Activated naive CD8-positive, alpha-beta T cell treated with anti-CD3 and anti-CD28 coated beads, Interleukin-2, amount 10 ng/mL, durations not matched to agents 7 days and 5 days (primary cell): ENCODE data around the gene CHDH. TPM values are rescaled to one million over a fixed set of nuclear protein-coding genes. Genes with fewer than 3 reads are reported as not detected.

Experiments used
- ATAC-seq: fragments of 150-1000 bp; cut with Tn5 transposase; one replicate; pipeline ENCODE4 v1.10.0; 2021; ENCODE audit warnings: low read depth, moderate library complexity
- POLR2A ChIA-PET: fragments of 350-600 bp; sonication (Branson Sonifier 250); formaldehyde crosslinking; loops from one replicate; lab custom pipeline; 2021; ENCODE audit warnings: antibody characterized with exemption; lab: Charles Lee
- DNase-seq: peaks from one replicate; pipeline ENCODE4 v3.0.0; 2021
- H3K27ac Mint-ChIP-seq: one replicate; pipeline ENCODE4 v1.8.0; 2022; ENCODE audit warnings: mild to moderate bottlenecking, mixed read lengths
- H3K27me3 Mint-ChIP-seq: one replicate; pipeline ENCODE4 v1.8.0; 2022; ENCODE audit warnings: mild to moderate bottlenecking, moderate library complexity, mixed read lengths
- H3K36me3 Mint-ChIP-seq: one replicate; pipeline ENCODE4 v1.8.0; 2021; ENCODE audit warnings: mild to moderate bottlenecking, mixed read lengths
- H3K4me1 Mint-ChIP-seq: one replicate; pipeline ENCODE4 v1.8.0; 2021; ENCODE audit warnings: mixed read lengths
- H3K4me3 Mint-ChIP-seq: one replicate; pipeline ENCODE4 v1.8.0; 2022; ENCODE audit warnings: mild to moderate bottlenecking, moderate library complexity, mixed read lengths
- H3K9me3 Mint-ChIP-seq: one replicate; pipeline ENCODE4 v1.8.0; 2021; ENCODE audit warnings: mixed read lengths
- total RNA-seq, 2 experiments: library from RNA; stranded (reverse); gene quantifications; one replicate each; pipeline ENCODE4 v1.2.3, GENCODE V29; 2021

Gene CHDH
- total RNA-seq, 2 experiments from 2014 or later = 0.11 to 0.17 TPM

DNA sequence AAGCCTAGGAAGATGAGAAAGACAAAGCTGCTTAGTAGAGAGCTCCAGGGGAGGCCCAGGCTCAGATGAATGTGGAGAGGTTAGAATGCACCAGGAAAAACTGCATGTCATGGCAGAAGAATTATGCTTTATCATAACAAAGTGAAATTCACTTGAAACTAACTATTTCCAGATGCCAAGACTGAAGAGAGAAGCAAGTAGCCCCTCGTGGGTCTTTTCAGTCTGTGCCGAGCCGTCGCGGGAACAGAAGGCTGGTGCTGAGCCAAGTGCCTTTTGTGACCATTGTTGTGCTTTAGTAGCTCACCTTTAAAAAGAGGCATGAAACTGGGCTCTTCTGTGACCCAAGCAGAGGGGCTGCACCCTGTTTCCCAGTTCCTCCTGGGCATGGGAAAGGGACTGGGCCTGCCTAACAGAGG lies 73.2 kb downstream of the CHDH start:
- peaks cover 9% of the 10 kb centered on the region for H3K27me3 Mint-ChIP-seq
- DNase-seq = no peak
- H3K9me3 Mint-ChIP-seq = no peaks in the 10 kb centered on the region
- H3K4me1 Mint-ChIP-seq = peaks cover 4% of the 10 kb centered on the region
- ATAC-seq = no peak
- H3K36me3 Mint-ChIP-seq = no peaks in the 10 kb centered on the region
- POLR2A ChIA-PET = no interaction called here
- no peak overlapping the region for H3K27ac Mint-ChIP-seq
- H3K4me3 Mint-ChIP-seq = no peak overlapping the region

DNA sequence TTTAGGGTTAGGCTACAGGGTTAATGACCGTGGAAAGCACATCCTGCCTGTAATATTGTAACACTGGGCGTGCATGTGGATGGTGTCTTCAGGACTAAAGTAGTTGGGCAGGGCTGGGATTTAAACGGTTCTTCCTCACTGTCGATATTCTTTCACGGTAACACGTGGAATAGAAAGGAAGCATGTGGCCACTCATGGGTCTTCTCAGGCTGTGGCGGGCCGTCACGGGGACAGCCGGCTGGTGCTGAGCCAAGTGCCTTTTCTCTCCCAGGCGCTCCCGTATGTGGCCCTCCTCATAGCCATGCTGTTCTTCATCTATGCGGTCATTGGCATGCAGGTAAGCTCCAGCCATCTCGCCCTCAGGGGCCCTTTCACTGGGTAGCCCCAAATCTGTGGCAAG lies 73.7 kb downstream of the CHDH start:
- peaks cover 9% of the 10 kb centered on the region for H3K27me3 Mint-ChIP-seq
- POLR2A ChIA-PET = no interaction called here
- peaks cover 4% of the 10 kb centered on the region for H3K4me1 Mint-ChIP-seq
- no peak for ATAC-seq
- H3K9me3 Mint-ChIP-seq = no peaks in the 10 kb centered on the region
- DNase-seq = no peak
- no peak overlapping the region for H3K27ac Mint-ChIP-seq
- H3K36me3 Mint-ChIP-seq = no peaks in the 10 kb centered on the region
- H3K4me3 Mint-ChIP-seq = no peak overlapping the region

DNA sequence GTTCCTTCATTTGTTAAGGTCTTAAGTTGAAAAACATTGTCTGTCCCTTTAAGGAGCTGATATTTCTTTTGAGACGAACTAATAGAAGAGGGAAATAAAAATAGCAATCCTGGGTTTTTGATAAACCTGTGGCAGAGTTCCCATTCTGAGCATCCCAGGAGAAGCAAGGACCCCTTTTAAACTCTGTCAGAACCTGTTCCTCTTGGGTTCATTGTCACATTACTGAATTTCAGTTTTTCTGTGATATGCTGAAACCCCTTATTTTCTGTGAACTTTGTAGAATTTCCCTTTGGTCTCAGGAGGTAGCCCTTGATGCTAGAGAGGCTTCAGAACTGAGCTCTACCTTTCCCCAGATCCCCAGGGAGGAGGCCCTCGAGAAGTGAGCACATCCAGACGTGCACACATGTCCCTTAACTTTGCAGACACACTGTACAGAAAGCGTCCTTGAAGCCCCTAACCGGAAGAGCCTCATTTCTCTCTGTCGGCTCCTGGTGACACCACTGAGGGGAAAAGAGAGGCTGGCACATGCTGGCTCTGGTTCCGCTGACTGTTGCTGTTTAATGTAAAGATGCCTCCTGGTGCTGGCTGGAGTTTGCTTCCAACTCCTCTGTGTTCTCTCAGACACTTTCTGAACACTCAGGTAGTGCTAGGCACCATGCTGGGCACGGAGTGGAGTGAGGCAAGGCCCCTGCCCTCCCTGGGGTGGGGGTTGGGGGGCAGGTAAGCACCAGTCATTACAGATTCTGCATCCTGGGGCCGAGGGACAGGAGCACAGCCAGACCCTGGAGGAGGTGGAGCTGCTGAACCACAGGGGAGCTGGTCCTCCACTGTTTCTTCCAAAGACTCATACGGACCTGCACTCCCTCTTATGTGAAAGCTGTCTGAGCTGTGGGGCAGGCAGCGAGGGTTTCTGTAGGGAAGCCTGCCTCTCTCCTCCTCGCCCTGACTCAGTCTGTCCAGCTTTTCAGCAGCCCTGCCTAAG lies 77.5 kb downstream of the CHDH start:
- POLR2A ChIA-PET = no interaction called here
- DNase-seq = no peak
- no peak for ATAC-seq
- Mint-ChIP-seq H3K27me3 (peaks cover 8% of the 10 kb centered on the region), H3K36me3 (no peaks in the 10 kb centered on the region), H3K4me1 (no peaks in the 10 kb centered on the region), H3K9me3 (no peaks in the 10 kb centered on the region), H3K4me3 (no peak overlapping the region), H3K27ac (no peak overlapping the region)

DNA sequence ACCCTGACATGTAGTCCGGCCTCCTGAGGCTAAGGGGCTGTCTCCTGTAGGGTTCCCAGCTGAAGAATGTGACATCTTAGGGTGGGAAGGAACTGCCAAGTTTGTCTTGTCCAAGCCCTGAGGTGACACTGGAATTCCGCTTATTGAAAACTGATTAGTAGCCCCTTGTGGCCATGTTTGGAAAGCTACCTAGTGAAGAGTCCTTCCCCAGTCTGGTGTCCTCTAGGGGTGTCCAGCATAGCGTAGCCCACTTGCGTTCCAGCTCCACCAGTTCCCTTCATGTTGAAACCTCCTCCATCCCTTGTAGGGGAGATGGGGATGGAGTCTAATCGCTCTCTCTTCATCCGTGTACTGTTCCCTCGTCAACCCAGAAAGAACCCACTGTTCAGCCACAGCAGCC lies 79.5 kb downstream of the CHDH start:
- POLR2A ChIA-PET = no interaction called here
- Mint-ChIP-seq H3K36me3 (no peaks in the 10 kb centered on the region), H3K27ac (no peak overlapping the region), H3K9me3 (no peaks in the 10 kb centered on the region), H3K4me1 (no peaks in the 10 kb centered on the region), H3K4me3 (no peak overlapping the region), H3K27me3 (peaks cover 8% of the 10 kb centered on the region)
- no peak for ATAC-seq
- DNase-seq = no peak

DNA sequence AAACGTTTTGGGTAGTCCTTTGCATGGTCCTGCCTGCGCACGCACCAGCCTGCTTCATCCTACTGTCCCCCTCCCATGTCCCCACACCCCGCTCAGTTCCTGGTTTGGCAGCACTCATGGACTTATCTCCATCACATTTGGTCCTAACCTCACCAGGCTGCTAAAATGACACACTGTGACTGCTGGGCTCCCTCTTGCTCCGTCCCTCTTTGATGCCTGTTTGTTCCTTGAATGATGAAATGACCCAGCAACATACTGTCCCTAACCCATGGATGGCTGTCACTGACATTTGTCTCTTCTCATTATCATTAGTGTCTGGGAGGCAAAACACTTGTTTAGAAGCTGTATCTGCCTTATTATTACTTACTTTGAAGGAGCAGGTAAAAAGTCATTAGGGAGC lies 80.5 kb downstream of the CHDH start:
- POLR2A ChIA-PET = no interaction called here
- ATAC-seq (no peak), DNase-seq (no peak)
- Mint-ChIP-seq H3K4me3 (no peak overlapping the region), H3K9me3 (no peaks in the 10 kb centered on the region), H3K27me3 (peaks cover 4% of the 10 kb centered on the region), H3K36me3 (no peaks in the 10 kb centered on the region), H3K4me1 (no peaks in the 10 kb centered on the region), H3K27ac (no peak overlapping the region)

DNA sequence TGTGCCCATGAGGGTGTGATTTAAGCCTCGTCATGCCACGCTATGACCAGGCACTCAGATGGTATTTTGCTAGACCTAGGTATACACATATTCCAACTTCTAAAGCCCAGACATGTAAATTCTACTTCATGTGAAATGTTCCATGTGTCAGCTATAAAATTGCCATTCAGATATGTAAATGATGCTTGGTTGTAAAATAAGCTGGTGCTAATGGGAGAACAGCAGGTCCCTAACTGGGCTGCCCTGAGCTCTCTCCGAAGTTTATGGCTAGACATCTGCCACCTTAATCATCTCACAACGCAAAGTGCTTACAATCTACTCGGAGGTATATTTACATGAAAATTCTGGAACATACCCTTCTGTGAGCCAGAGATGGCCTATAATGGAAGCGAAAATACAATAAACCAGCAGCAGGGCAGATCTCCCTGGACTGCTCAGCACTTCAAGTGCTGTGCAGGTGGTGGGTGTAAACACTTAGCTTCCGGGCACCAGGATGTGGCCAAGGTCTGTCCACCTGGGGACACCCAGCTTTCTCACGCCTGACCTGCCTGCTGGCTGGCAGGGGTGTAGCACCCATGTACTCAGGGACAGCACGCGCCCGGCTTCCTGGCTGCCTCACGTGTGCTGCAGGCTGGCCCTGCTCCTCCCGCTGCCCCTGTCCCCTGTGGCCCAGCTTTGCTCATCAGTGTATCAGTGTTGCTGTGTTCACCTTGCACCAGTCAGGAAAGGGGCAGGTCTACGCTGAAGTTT lies 82.0 kb downstream of the CHDH start:
- H3K9me3 Mint-ChIP-seq = no peaks in the 10 kb centered on the region
- H3K36me3 Mint-ChIP-seq = no peaks in the 10 kb centered on the region
- no peak overlapping the region for H3K4me3 Mint-ChIP-seq
- DNase-seq = no peak
- ATAC-seq = no peak
- no peaks in the 10 kb centered on the region for H3K4me1 Mint-ChIP-seq
- POLR2A ChIA-PET = no interaction called here
- no peaks in the 10 kb centered on the region for H3K27me3 Mint-ChIP-seq
- no peak overlapping the region for H3K27ac Mint-ChIP-seq

DNA sequence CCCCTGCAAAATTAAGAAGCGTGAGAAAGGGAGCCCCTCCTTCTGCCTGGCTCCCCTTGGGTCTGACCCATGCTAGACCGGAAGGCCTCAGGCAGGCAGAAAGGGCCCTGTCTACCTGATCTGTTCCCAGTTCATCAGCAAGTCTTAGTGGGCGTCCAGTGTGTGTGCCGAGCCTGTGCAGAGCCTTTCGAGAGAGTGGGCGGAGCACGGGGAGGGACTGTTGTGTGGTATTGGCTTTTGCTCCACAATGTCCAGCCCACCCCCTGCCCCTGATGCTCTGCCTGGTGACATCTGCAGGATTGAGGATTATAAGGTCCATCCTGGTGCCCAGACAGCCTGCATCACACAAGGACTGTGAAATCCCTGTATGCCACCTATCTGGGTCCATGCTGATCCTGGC lies 82.9 kb downstream of the CHDH start:
- Mint-ChIP-seq H3K4me1 (no peaks in the 10 kb centered on the region), H3K27ac (no peak overlapping the region), H3K36me3 (no peaks in the 10 kb centered on the region), H3K27me3 (peaks cover 3% of the 10 kb centered on the region), H3K4me3 (no peak overlapping the region), H3K9me3 (no peaks in the 10 kb centered on the region)
- DNase-seq (no peak), ATAC-seq (no peak)
- POLR2A ChIA-PET = no interaction called here

Other genes with a start within 250 kb of the CHDH start
- under 1 TPM; 0.31 to 0.42 TPM for gene IL17RB, start 149 bp upstream of the CHDH start, total RNA-seq
- 10 to 100 TPM; 31.8 to 35.3 TPM for gene ACTR8, start 35.7 kb upstream of the CHDH start, total RNA-seq
- 10 to 100 TPM; 43.2 to 43.9 TPM for gene SELENOK, start 45.4 kb upstream of the CHDH start, total RNA-seq